MM.1S (cell line): Measurements from ENCODE around the gene GNL3.

Source experiments
- CTCF ChIP-seq: fragments of 300-600 bp; sonication (generic); IDR thresholded peaks from 2 replicates; pipeline ENCODE4 v1.5.1; 2016; ENCODE audit warnings: antibody characterized with exemption, low read length, mixed read lengths
- EZH2phosphoT487 ChIP-seq: fragments of 300-600 bp; sonication (generic); IDR thresholded peaks from 2 replicates; pipeline ENCODE4 v1.6.1; 2018; ENCODE audit warnings: antibody characterized with exemption, low read length

- TF ChIP-seq CTCF (no peak), EZH2phosphoT487 (no peak)
Measured at GRCh38 chr3:52712291-52713212, 26.7 kb downstream of the GNL3 start.
